ENCODE measurements around the gene PTPRD. TPM values are rescaled to one million over a fixed set of nuclear protein-coding genes. Genes with fewer than 3 reads are reported as not detected.

The PTPRD gene
- total RNA-seq, 1 donor from 2014 or later = 20.9 TPM

DNA sequence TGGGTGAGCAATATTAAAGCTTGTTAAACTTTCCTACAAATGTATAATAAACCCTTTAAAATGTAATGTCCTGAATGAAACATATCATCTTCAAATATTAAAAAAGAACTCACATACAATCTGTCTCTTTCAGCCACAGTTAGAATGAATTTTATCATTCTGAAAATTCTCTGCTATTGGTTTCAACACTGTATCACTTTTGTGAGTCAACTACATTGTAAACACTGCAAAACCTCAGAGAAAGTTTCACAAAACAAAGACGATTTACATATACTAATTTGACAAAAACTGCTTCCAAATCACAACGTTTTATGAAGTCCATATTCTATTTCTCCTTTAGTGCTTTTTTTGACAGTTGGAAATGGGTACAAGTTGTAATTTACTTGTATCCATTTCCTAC lies 1781.2 kb downstream of the PTPRD start:
- no peak for DNase-seq (ENCODE audit: low spot score)

DNA sequence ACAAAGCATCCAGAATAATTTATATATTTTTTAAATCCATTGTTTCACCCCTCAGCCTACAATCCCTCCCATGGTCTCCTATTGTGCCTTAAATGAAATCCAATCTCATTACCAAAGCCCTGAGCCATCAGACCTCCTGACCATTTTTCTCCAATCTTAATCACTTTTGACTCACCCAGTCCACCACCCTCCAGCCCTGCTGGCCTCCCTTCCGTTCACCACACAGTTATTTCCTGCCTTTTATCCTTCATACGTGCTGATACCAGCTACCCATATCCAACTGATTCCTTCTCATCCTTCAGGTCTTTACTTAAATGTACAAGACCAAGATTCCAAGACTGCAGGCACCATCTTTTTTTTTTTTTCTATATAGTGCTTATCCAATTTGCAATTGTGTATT lies 1786.5 kb downstream of the PTPRD start:
- no peak for DNase-seq (ENCODE audit: low spot score)

DNA sequence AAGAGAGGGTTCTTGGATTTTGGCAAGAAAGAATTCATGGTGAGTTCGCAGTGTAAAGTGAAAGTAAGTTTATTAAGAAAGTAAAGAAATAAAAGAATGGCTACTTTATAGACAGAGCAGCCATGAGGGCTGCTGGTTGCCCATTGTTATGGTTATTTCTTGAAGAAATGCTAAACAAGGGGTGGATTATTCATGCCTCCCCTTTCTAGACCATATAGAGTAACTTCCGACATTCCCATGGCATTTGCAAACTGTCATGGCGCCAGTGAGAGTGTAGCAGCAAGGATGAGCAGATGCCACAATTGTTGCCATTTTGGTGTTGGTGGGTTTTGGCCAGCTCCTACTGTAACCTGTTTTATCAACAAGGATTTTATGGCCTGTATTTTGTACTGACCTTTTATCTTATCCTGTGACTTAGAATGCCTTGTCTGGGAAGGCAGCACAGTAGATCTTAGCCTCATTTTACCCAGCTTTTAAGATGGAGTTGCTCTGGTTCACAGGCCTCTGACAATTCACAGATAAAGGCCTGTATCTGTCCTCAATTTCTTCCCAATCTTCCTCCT lies 1787.1 kb downstream of the PTPRD start:
- no peak for DNase-seq (ENCODE audit: low spot score)

DNA sequence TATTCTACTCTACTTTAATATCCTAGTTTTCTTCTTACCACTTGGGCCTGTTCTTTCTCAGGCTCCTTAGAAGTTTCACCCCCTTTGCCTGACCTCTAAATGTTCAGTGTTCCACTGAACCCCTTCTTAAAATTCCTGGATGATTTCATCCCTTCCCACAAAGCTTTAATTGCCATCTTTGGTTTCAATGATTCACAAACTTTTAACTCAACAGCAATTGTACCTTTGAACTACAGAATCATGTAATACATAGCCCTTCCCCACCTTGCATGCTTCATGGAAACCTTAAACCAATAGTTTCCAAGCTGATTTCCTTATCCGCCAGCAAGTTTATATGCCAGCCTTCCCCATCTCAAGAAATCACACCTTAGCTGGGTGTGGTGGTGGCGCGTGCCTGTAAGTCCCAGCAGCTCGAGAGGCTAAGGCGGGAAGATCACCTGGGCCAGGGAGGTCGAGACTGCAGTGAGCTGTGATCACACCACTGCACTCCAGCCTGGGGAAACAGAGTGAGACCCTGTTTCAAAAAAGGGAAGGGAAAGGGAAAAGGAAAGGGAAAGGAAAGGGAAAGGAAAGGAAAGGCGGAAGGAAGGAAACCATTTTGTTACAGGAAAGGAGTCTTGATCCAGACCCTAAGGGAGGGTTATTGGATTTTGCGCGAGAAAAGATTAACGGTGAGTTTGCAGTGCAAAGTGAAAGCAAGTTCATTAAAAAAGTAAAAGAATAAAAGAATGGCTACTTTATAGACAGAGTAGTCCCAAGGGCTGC lies 1789.5 kb downstream of the PTPRD start:
- DNase-seq (ENCODE audit: low spot score) = no peak

DNA sequence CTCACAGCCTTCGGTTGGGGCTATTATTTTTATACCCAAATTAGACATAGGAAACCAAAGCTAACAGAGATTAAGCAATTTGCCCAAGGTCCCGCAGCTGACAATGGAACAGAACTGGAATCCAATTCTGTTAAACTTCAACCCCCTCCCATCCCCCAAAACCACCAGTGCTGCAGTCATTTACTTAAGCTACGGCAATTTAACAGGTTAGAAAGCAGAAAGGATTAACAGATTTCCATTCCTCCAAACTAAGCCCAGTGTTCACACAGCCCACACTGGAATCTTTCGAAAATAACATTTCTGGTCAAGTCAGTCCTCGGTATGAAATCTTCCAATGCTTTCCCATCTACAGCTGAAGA lies 1790.2 kb downstream of the PTPRD start:
- DNase-seq (ENCODE audit: low spot score) = no peak

DNA sequence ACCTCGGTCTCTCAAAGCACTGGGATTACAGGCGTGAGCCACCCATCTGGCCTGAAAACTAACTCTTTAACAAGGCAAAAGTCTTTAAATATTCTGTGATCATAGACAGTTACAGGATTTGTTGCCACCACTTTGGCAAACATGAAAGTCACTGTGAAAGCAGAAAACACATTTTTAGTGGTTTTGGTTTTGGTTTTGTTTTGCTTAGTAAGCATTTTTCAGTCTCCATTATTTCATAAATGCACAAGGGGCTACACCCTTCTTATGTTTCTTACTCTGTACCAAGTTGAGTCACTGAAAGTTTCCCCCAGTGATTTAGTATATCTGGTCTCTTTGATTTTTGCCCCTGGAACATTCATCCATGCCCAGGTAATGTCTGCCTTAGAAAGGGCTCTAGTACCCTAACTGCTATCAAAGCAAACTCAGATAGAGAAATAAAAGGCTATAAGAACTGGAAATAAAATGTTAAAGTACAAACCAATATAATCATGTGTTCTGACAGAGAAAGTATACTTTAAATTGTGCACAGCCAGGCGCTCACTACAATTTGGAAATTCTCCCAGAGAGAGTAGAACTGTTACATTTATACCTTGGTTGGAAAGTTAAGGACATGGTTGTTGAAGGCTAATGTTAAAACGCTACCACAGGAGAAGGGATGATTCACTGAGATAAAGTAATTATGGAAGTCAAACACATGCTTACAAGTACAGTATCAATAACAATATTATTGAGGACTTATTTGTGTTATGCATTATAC lies 1790.7 kb downstream of the PTPRD start:
- DNase-seq (ENCODE audit: low spot score) = no peak

DNA sequence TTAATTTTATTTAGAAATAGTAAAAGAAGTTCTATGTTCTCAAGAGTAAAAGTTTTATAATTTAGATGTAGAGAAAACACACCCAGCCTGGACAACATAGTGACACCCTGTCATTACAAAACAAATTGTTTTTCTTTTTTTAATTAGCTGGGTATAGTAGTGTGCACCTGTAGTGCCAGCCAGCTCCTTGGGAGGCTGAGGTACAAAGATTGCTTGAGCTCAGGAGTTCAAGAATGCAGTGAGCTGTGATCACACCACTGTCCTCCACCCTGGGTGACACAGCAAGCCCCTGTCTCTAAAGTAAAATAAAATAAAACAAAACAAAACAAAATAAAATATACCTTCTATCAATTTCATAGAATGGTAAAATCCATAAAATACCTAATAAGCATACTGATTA lies 1795.5 kb downstream of the PTPRD start:
- no peak for DNase-seq (ENCODE audit: low spot score)

DNA sequence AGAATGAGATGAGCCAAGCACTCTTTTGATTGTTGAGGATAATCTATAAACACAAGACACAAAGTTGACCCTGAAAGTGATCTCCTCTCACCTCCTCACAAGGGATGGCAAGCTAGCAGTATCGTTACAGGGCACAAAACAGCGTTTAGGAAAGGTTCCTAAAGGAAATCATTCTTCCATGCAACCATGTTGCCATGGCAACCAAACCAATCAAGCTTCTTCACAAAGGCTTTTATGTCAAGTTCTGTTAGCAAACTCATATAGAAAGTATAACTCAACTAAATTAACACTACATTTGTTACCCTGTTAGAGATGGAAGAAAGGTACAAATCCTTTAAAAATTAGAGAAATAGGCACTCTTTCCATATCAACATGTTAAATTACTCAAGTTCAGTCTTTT lies 1796.4 kb downstream of the PTPRD start:
- DNase-seq (ENCODE audit: low spot score) = no peak

DNA sequence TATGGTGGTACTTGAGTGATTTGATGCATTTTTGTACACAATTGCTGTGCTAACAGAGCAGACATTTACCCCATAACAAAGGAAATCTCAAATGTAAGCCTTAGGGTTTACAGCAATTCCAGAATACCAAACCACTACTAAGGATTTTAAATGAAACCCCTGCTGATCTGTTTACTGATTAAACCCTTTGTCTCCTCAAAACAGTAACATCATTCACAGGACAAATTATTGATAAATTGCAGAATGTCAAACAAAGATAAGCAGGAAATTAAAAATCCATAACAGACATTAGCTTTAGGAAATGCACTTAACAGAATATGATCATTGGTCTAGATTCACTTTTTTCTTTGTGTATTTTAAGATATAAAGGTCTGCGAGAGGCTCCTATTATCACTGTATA lies 1796.9 kb downstream of the PTPRD start:
- DNase-seq (ENCODE audit: low spot score) = no peak

DNA sequence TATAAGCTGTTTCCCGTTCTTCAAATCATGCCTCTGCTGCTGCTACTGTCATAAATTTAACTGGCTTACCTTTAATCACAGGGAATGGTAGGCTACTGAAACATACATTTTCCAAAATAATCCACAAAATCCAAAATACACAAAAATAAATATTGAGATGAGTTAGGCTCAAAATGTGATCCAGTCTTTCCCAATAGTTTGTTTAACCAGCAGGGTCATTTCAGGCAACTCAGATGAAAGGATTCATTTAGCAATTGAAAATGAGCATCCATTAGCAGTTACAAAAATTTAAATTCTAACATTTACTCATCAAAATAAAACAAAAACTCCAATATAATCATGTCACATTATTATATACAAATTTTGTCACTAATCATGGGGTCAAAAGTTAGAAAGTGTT lies 1797.6 kb downstream of the PTPRD start:
- no peak for DNase-seq (ENCODE audit: low spot score)

DNA sequence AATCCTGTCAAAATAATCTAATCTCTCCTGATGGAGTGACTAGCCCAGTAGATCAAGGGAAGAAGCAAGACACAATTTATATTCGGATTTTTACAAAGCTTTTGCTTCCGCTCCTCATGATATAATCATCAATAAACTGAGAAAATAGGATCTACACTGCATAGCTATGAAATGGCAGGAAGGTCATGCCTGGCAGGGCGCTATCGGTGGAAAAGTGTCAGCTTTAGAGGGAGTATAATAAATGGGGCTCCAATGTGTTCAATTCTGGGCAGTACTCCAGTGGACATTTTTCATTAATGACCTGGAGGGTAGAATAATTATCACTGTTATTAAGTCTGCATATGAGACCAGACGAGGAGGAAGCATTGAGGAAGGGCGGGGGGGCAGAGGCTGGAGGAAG lies 1799.9 kb downstream of the PTPRD start:
- DNase-seq (ENCODE audit: low spot score) = no peak

DNA sequence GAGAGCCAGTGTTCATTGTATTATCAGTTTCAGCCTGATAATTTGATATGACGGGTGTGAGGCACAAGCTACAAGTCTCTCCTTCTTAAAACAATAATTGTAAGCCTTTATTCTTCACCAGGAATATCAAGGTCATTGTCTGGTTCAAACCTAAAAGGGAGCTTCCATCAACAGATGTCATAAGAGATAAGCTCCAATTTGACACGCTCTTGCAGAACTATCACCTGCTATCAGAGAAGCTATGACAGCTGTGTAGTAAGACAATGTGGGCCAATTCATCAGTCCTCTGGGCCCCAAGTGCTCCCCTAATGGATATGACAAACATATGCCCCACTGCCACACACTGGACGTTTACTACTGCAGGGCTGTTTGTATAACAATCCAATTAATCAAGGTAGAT lies 1803.1 kb downstream of the PTPRD start:
- DNase-seq (ENCODE audit: low spot score) = no peak

DNA sequence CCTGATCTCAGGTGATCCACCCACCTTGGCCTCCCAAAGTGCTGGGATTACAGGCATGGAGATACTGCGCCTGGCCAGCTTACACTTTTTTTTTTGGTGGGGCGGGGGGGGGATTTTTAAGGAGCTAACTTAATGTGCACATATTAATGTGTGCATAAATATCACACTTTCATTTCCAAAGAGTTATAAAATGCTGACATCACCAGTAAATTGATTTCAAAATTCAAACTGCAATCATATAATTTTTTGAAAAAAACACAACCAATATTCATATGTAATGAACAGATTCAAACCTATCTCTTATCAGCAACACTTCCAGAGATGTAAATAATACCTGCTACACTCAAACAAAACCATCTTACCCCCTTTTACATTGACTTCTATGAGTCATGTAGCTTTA lies 1806.7 kb downstream of the PTPRD start:
- DNase-seq (ENCODE audit: low spot score) = no peak

DNA sequence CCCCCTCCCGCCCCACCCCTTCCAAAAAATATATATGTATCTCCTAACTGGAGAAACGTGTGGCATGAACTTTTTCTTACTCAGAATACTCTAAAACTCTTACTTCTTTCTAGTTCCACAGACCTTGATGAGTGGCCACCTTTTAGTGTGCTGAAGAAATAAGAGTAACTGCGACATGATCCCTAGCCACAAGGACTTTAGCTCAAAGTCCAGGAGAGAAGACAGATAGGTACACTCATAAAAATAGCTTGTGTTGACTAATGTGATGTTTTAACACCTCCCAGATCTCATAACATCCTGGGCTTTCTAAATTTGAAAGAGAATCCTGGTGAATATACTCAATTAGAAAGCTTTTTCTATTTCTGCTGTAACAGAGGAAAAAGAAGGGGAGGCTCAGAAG lies 1808.2 kb downstream of the PTPRD start:
- DNase-seq (ENCODE audit: low spot score) = no peak

DNA sequence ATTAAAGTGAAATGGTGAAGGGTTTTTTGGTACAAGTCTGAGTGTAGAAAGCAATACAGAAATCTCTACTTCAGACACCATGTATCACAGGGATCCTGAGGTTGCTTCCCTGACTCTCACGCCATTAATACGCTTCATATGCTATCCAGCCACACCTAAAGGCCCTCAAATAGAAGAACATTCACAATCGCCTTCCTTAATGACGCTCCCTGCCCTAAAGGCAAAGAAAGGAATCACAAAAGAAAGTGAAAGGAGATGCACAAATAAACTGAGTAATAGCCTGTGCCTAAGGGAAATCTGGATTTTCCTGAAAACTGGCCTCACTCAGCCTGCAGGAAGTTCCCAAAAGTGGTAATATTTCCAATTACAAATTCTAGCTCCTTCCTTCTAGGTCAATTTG lies 1810.6 kb downstream of the PTPRD start:
- no peak for DNase-seq (ENCODE audit: low spot score)

DNA sequence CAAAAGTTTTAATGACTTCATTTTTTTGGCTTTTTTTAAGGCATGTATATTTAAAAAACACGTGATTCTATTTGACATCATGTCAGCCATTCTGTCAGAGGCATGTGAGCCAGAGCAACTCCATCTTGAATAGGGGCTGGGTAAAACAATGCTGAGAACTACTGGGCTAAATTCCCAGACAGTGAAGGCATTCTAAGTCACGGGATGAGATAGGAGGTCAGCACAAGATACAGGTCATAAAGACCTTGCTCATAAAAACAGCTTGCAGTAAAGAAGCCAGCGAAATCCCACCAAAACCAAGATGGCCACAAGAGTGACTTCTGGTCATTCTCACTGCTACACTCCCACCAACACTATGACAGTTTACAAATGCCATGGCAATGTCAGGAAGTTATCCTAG lies 1812.6 kb downstream of the PTPRD start:
- no peak for DNase-seq (ENCODE audit: low spot score)

DNA sequence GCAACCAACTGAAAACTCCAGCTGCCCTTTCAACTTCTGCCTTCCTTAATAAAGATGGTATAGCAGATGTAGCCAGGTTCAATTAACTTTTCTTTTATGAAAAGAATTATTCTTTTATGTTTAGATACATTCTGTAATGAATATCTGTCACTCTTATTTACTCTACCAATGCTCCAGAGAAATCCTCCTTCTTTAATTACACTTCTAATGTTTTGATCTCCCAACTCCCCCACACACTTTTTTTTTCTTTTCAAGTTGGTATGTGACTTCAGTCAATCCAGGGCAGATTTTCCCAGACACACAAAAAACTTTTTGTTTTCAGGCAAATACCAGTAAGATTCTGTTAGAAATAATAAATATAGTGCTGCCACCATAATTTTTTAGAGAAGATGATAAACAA lies 1813.2 kb downstream of the PTPRD start:
- no peak for DNase-seq (ENCODE audit: low spot score)

DNA sequence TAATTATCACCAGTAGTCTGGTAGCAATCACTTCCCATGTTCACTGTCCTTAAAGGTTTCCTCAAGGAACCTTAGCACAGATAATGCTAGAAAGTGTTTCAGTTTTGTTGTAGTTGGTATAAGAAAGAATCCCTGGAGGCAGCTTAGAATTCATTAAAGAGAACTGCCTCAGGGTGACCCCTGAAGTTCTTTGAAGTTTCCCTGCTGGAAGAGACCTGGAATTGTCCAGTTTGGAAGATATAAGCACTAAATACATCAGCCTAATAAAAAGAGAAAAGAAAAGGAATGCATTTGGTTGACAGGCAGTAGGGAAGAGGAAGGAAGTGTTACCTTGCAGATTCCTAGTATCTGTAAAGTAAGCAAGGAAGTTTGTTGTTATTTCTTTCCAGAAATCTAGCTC lies 1813.6 kb downstream of the PTPRD start:
- no peak for DNase-seq (ENCODE audit: low spot score)

DNA sequence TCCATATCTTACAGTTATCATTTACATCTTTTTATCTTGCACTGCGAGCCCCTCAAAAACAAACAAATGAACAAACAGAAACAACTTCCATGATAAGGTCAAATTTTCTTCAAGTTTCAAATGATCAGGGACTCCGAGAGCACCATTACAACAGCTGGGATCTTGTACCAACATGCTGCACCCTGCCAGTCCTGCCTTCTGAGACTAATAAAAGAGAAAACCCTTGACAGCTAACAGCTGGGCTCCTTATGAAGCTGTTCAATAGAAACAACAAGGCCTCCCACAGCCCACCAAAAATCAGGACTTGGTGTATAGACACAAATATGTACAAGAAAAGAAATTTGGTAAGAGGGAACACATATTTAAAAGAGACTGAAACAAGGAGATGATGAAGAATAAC lies 1828.0 kb downstream of the PTPRD start:
- DNase-seq (ENCODE audit: low spot score) = no peak

DNA sequence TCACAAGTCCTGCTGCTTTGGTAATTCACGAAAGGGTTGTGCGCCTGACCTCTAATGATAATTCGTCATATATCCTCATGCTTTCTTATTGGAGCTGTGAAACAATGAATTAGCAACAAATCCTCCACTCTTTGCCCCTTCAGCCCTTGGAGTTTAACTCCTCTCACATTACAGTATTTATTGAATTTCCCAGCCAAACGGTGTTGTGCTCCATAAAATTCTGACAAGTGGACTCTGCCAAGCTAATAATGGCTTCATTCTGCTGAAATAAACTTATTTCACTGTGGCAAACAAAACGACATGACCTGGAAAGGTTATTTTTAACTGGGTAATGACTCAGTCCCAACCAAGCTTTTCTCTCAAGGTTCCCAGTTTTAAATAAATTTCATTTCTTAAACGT lies 1828.9 kb downstream of the PTPRD start:
- no peak for DNase-seq (ENCODE audit: low spot score)

DNA sequence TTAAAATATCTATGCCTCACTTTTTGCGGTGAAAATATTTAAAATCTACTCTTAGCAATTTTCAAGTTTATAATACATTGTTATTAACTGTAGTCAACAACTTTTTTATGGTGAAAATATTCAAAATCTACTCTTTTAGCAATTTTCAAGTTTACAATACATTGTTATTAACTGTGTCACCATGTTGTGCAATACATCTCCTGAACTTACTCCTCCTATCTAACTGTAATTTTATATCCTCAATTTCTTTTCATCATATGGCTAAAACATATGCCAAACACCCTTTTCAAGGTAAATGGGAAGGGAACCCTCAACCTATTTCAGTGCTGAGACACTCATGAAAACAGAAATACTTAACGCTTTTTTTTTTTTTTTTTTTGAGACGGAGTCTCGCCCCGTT lies 1830.6 kb downstream of the PTPRD start:
- DNase-seq (ENCODE audit: low spot score) = no peak

DNA sequence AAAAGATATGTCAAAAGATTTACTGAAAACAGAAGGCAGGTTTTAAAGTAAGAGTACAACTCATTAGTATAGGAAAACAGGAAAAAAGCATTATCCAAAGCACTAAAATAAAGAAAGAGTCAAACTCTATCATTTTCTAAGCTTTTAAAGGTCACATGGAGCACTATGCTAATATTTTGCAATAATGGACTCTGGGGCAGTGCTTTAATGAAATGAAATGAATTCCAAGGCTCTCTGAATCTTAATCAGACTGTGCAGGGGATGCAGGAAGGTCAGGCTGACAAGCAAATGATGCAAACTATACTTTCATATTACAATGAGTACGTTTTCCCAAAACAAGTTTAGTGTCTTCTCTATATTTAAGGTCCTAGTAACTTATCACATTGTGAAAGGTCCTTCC lies 1831.3 kb downstream of the PTPRD start:
- no peak for DNase-seq (ENCODE audit: low spot score)

DNA sequence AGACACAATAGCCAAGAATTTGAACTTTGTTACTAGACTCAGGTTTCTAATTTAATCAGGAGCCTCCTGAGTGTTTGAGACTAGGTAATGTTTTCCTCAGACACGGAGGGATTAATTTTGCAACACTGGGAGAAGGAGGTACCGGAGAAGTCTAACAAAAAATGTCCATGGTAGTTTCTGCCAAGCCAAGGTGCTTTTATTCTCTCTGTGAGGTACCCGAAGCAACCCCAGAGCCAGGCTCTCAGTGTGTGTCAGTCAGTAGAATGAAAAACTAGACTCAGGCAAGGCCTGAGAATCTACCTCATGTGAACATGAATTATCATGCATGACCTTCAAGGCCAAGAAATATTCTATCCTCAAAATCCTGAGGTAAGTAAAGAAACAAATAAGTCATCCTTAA lies 1832.4 kb downstream of the PTPRD start:
- no peak for DNase-seq (ENCODE audit: low spot score)
